ENCODE results near the gene SYTL3. TPM values are rescaled to one million over a fixed set of nuclear protein-coding genes. Genes with fewer than 3 reads are reported as not detected.
A peak's percentile ranks its signal among the peaks of the same experiment; 100 is the strongest.

Gene SYTL3
- total and polyA plus RNA-seq, 2 donors from 2014 or later, result 3.1 to 16.0 TPM

GRCh38 chr6:158764926-158765325 is 115.1 kb downstream of the SYTL3 start:
- H3K9ac ChIP-seq (ENCODE audit: low read length in 3 of 3), result no peak overlapping the region
- H3K4me3 ChIP-seq (ENCODE audit: low read length in 3 of 3), result no peak overlapping the region
- no peak overlapping the region for H3K27ac ChIP-seq (ENCODE audit: low read depth in 2 of 2, low read length in 2 of 2)
- FAIRE-seq (no peak), DNase-seq (no peak)
- H3K9me3 ChIP-seq (ENCODE audit: control insufficient read depth in 2 of 3, insufficient read depth in 1 of 3, low read length in 3 of 3), result no peaks in the 10 kb centered on the region
- no peaks in the 10 kb centered on the region for H3K4me1 ChIP-seq (ENCODE audit: control insufficient read depth in 2 of 3, insufficient read depth in 2 of 3, low read depth in 1 of 3, low read length in 3 of 3)
- intact Hi-C loops (cut with DNase I), result no loop called here
- TF ChIP-seq CTCF (IDR thresholded peaks at IDR 0.05; ENCODE audit: borderline replicate concordance, extremely low read depth, insufficient read depth), result no peak
- H3K36me3 ChIP-seq (ENCODE audit: control insufficient read depth in 2 of 3, insufficient read depth in 3 of 3, low read length in 3 of 3), result peaks cover 0 to 45% (median 36%) of the 10 kb centered on the region in 3 donors
- H3K27me3 ChIP-seq (ENCODE audit: control insufficient read depth, insufficient read depth, low read length), result no peaks in the 10 kb centered on the region

- Histone ChIP-seq H3K4me3 (ENCODE audit: low read length in 3 of 3) (no peak overlapping the region), H3K27ac (ENCODE audit: low read depth in 2 of 2, low read length in 2 of 2) (no peak overlapping the region), H3K9me3 (ENCODE audit: control insufficient read depth in 2 of 3, insufficient read depth in 1 of 3, low read length in 3 of 3) (no peaks in the 10 kb centered on the region), H3K36me3 (ENCODE audit: control insufficient read depth in 2 of 3, insufficient read depth in 3 of 3, low read length in 3 of 3) (peaks cover 0 to 51% (median 43%) of the 10 kb centered on the region in 3 donors), H3K9ac (ENCODE audit: low read length in 3 of 3) (no peak overlapping the region), H3K27me3 (ENCODE audit: control insufficient read depth, insufficient read depth, low read length) (no peaks in the 10 kb centered on the region), H3K4me1 (ENCODE audit: control insufficient read depth in 2 of 3, insufficient read depth in 2 of 3, low read depth in 1 of 3, low read length in 3 of 3) (no peaks in the 10 kb centered on the region)
- TF ChIP-seq CTCF (IDR thresholded peaks at IDR 0.05; ENCODE audit: borderline replicate concordance, extremely low read depth, insufficient read depth), result no peak
- DNase-seq (no peak), FAIRE-seq (no peak)
- intact Hi-C loops (cut with DNase I), result no loop called here
Observed at GRCh38 chr6:158765499-158766068, 115.7 kb downstream of the SYTL3 start.

- no peaks in the 10 kb centered on the region for H3K27me3 ChIP-seq (ENCODE audit: control insufficient read depth, insufficient read depth, low read length)
- H3K9ac ChIP-seq (ENCODE audit: low read length in 3 of 3), result no peak overlapping the region
- no peak for TF ChIP-seq CTCF (IDR thresholded peaks at IDR 0.05; ENCODE audit: borderline replicate concordance, extremely low read depth, insufficient read depth)
- no peak overlapping the region for H3K4me3 ChIP-seq (ENCODE audit: low read length in 3 of 3)
- no peaks in the 10 kb centered on the region for H3K9me3 ChIP-seq (ENCODE audit: control insufficient read depth in 2 of 3, insufficient read depth in 1 of 3, low read length in 3 of 3)
- H3K36me3 ChIP-seq (ENCODE audit: control insufficient read depth in 2 of 3, insufficient read depth in 3 of 3, low read length in 3 of 3), result peaks cover 0 to 64% (median 54%) of the 10 kb centered on the region in 3 donors
- H3K4me1 ChIP-seq (ENCODE audit: control insufficient read depth in 2 of 3, insufficient read depth in 2 of 3, low read depth in 1 of 3, low read length in 3 of 3), result no peaks in the 10 kb centered on the region
- DNase-seq (peak in 1 of 5 donors; percentile 65), FAIRE-seq (no peak)
- no peak overlapping the region for H3K27ac ChIP-seq (ENCODE audit: low read depth in 2 of 2, low read length in 2 of 2)
- intact Hi-C loops (cut with DNase I), result no loop called here
Observed at GRCh38 chr6:158766621-158767455, 117.0 kb downstream of the SYTL3 start.
